Dermis blood vessel endothelial cell (primary cell): ENCODE measurements around the gene SPNS3. TPM values are rescaled to one million over a fixed set of nuclear protein-coding genes. Genes with fewer than 3 reads are reported as not detected.

ENCODE experiments used
- DNase-seq: peaks from one replicate; pipeline ENCODE4 v3.0.0; 2010
- total RNA-seq: library from RNA; depleted of rRNA; stranded (reverse); fragments of >200 nt; gene quantifications from 2 replicates; pipeline ENCODE4 v1.2.3, GENCODE V29; 2014

Gene SPNS3
- total RNA-seq, 1 donor from 2014 or later: 0.34 TPM

GRCh38 chr17:4531988-4532736 is 98.4 kb downstream of the SPNS3 start:
- DNase-seq: no peak

- DNase-seq: no peak
These were observed 99.3 kb downstream of the SPNS3 start for GRCh38 chr17:4532860-4533522.

GRCh38 chr17:4533523-4534504 is 100.1 kb downstream of the SPNS3 start:
- DNase-seq: no peak

- no peak for DNase-seq
These were observed 100.8 kb downstream of the SPNS3 start for GRCh38 chr17:4534515-4534914.

- DNase-seq: no peak
These were observed 101.4 kb downstream of the SPNS3 start for GRCh38 chr17:4534928-4535666.

- no peak for DNase-seq
These were observed 102.0 kb downstream of the SPNS3 start for GRCh38 chr17:4535667-4536258.

GRCh38 chr17:4536259-4536741 is 102.6 kb downstream of the SPNS3 start:
- DNase-seq: no peak

- no peak for DNase-seq
These were observed 103.1 kb downstream of the SPNS3 start for GRCh38 chr17:4536742-4537411.

Other genes with a start within 250 kb of the SPNS3 start
- gene ANKFY1, start 170.0 kb upstream of the SPNS3 start, total RNA-seq: 41.4 and 56.1 TPM in 2 replicates
- 37.4 and 52.3 TPM in 2 replicates for gene UBE2G1, start 67.3 kb upstream of the SPNS3 start, total RNA-seq
- 84.6 and 122 TPM in 2 replicates for gene SPNS2, start 64.9 kb downstream of the SPNS3 start, total RNA-seq
- 32.2 and 52.0 TPM in 2 replicates for gene MYBBP1A, start 121.4 kb downstream of the SPNS3 start, total RNA-seq
- not detected in 2 replicates for gene GGT6, start 126.6 kb downstream of the SPNS3 start, total RNA-seq
- under 0.01 TPM in 1 of 2 replicates, not detected in the other for gene SMTNL2, start 150.6 kb downstream of the SPNS3 start, total RNA-seq
- not detected in 2 replicates for gene ALOX15, start 207.7 kb downstream of the SPNS3 start, total RNA-seq